HuH-7 (cell line): ENCODE measurements around the gene NOPCHAP1.
"Not testable (repeated sequence)": the region's sequence is repeated elsewhere in the genome, so short reads cannot be mapped to it uniquely, and the experiment has no call there.

ENCODE experiments used
- DNase-seq: peaks from one replicate; pipeline ENCODE4 v3.0.0; 2011; ENCODE audit warnings: low spot score

NOPCHAP1 gene

GRCh38 chr12:104964856-104965205 is 21.3 kb upstream of the NOPCHAP1 start:
- no peak for DNase-seq

- no peak for DNase-seq
These were observed 19.4 kb upstream of the NOPCHAP1 start for GRCh38 chr12:104966677-104967076.

GRCh38 chr12:104969343-104969742 is 16.8 kb upstream of the NOPCHAP1 start:
- no peak for DNase-seq

- no peak for DNase-seq
These were observed 14.8 kb upstream of the NOPCHAP1 start for GRCh38 chr12:104971306-104971705.

- no peak for DNase-seq
These were observed 12.9 kb upstream of the NOPCHAP1 start for GRCh38 chr12:104973250-104973649.

DNA sequence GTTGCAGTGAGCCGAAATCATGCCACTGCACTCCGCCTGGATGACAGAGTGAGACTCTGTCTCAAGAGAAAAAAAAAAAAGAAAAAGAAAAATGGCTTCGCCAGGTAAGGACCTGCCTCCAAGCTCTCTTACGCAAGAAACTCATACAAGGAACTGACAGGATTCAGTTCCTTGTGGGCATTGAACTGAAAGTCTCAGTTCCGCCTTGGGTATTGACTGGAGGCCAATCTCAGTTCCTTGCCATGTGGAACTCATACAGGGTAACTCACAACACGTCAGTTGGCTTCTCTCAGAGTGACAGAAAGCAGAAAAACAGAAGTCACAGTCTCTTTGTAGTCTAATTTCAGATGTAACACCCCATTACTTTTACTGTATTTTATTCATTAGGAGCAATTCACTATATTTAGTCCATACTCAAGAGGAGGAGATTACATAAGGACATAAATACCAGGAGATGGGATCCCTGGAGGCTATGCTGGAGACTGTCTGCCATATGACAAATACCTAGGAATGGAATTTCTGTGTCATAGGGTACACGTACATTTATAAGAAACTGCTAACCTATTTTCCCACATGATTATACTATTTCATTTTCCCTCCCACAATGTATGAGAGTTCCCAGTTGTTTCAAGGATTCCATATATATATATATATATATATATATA is 11.4 kb upstream of the NOPCHAP1 start:
- DNase-seq = no peak

DNA sequence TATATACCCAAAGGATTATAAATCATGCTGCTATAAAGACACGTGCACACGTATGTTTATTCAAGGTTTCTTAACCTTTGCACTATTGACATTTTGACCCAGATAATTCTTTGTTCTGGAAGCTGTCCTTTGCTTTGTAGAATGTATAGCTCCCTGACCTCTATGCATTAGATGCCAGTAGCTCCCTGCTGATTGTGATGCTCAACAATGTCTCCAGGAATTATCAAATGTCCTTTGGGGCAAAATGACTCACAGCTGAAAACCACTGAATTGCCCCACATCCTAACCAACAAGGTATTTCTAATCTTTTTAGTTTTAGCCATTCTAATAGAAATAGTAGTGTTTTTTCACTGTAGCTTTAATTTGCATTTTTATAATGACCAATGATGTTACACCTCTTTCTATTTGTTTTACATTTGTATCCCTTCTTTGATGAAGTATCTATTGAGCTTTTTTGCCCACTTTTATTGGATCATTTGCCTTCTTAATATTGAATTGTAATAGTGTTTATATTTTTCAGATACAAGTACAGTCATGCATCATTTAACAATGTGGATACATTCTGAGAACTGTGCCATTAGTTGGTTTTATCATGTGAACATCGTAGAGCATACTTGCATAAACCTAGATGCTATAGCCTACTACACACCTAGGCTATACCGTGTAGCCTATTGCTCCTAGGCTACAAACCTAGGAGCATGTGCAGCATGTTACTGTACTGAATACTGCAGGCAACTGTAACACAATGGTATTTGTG is 10.4 kb upstream of the NOPCHAP1 start:
- DNase-seq = no peak

DNA sequence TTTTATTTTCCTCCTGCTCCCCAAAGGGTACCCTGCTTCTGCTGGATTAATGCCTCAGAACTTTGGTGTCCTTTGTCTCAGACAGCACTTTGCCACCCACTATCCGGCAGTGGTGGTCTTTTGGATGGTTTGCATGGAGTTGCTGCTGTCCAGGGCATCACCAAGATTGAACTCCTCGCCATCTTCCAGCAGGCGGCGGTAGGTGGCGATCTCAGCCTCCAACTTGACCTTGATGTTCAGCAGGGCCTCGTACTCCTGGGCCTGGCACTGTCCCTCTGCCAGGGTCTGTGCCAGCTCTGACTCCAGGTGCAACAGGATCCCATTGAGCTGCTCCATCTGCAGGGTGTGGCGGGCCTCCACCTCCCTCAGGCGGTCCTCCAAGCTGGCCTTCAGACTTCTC is 9.4 kb upstream of the NOPCHAP1 start:
- DNase-seq = no peak

DNA sequence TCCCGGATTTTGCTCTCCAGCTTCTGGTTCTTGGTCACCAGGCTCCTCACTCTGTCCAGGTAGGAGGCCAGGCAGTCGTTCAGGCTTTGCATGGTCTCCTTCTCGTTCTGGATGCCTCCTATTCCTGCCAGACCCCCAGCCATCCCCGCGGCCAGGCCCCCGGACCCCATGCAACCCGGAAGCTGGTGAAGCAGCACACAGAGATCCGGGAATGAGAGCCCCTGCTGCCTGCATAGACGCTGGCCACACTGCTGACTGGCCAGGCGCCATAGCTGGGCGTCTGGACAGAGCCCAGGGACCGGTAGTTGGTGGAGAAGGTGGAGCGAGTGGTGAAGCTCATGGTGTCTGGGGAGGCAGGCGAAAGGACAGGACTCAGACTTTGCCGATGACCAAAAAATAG is 8.4 kb upstream of the NOPCHAP1 start:
- not testable (repeated sequence) for DNase-seq

GRCh38 chr12:104985206-104985605 is 910 bp upstream of the NOPCHAP1 start:
- DNase-seq = peak; percentile 42

DNA sequence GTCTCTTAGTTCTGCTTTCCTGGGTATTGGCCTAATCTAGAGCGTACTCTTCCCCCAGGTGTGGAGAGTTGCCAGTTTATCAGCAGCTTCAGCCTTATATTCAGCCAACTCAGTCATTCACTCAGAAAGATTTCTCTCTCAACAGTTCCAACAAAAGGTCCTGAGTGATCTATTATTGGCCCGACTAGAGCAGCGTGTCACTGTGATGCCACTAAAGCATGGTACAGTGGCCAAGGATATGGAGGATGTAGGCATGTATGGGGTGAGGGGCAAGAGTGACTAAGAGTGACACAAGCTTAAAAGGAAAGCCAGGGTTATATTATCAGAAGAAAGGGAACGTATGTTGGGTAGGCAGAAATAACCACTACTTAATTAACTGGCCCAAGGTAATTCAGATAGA is 4.8 kb downstream of the NOPCHAP1 start:
- DNase-seq = no peak

GRCh38 chr12:104991565-104992128 is 5.5 kb downstream of the NOPCHAP1 start:
- no peak for DNase-seq

- DNase-seq = no peak
These were observed 8.2 kb downstream of the NOPCHAP1 start for GRCh38 chr12:104994336-104994735.

DNA sequence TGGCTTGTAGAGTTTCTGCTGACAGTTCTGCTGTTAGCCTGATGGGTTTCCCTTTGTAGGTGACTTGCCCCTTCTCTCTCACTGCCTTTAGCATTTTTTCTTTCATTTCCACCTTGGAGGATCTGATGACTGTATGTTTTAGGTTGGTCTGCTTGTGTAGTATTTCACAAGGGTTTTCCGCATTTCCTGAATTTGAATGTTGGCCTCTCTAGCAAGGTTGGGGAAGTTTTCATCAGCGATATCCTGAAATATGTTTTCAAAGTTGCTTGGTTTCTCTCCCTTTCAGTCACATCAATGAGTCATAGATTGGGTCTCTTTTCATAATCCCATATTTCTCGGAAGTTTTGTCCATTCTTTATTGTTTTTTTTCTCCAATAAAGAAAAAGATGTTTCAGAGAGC is 11.4 kb downstream of the NOPCHAP1 start:
- no peak for DNase-seq

DNA sequence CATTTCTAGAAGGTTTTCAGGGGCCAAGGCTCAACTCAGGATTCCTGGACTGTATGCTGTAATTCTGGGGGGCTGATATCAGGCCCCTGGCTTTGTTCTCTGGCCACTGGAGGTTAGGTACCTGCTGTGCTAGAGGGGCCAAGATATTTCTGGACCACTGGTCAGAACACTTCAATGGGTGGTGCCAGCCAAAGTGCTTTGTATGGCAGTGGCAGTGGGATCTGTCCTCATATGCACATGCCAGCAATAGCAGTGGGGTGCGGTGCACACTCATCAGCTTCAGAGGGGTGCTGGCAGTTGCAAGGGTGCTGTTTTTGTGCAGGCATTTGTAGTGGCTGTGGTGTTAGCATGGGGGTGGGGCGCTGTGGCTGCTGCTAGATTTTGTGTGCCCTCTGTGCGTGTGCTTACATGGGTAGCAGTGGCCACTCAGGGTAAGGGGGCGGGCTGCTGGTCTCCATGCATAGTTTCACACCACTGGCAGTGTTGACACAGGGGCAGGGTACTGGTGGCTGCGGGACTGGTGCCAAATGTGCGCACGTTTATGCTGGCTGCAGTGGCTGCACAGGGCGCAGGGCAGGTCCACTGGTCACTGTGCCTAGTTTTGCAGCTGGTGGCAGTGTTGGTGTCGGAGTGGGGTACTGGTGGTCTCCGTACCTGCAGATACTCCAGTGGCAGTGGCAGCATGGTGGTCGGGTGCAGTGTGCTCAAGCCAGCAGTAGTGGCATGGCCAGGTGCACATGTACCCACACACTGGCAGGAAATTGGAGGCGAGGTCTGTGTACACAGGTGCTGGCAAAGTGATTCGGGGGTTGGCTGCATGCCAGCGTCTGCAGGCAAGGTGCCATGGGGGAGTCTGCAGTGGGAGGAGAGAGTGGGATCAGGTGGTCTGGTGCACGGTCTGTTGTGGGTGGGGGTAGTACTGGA is 12.6 kb downstream of the NOPCHAP1 start:
- no peak for DNase-seq

- no peak for DNase-seq
These were observed 13.2 kb downstream of the NOPCHAP1 start for GRCh38 chr12:104999347-104999685.

DNA sequence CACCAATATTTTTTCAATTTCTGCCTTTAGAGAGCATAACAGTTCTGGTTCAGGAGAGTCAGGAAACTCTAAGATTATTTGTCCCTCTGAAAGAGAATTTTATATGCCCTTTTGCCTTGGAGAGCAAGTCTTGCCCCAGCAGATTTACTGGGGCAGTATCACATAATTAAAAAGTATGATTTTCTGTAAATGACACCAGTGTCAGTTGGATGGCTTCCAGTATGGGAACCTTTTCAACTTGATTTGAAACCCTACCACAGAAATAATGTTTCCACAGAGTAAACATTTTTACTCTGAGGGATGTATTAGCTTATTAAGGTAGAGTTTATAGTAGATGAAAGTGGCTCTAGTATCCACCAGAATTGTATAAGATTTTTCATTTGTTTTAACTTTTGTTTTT is 15.4 kb downstream of the NOPCHAP1 start:
- DNase-seq = no peak

DNA sequence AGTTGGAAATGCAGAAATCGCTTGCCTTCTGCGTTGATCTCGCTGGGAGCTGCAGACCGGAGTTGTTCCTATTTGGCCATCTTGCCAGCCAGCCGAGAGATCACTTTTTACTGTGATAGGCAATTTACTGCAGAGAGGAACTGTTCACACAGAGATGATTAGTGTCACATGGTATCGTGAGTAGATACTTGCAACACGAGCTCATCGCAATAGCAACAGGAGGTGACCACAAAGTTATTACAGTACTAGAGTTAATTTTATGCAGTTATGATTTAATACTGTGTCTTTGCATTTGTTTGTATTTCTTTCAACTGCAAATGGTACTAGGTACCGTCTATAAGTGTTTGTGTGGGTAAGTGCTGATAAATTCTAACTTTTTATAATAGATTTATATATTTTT is 27.8 kb downstream of the NOPCHAP1 start:
- no peak for DNase-seq

GRCh38 chr12:105014603-105015002 is 28.5 kb downstream of the NOPCHAP1 start:
- DNase-seq = peak; percentile 9

GRCh38 chr12:105015543-105015942 is 29.4 kb downstream of the NOPCHAP1 start:
- DNase-seq = no peak

DNA sequence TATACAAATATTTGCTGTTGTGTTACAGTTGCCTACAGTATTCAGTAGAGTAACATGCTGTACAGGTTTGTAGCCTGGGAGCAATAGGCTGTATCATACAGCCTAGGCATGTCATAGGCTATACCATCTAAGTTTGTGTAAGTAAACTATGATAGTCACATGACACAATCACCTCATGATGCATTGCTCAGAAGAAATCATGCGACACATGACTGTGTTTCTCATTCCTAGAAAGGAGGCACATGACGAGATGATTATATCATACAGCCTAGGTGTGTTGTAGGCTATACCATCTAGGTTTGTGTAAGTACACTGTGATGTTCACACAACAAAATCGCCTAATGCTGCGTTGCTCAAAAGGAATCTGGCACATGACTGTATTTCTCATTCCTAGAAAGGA is 31.9 kb downstream of the NOPCHAP1 start:
- DNase-seq = no peak

DNA sequence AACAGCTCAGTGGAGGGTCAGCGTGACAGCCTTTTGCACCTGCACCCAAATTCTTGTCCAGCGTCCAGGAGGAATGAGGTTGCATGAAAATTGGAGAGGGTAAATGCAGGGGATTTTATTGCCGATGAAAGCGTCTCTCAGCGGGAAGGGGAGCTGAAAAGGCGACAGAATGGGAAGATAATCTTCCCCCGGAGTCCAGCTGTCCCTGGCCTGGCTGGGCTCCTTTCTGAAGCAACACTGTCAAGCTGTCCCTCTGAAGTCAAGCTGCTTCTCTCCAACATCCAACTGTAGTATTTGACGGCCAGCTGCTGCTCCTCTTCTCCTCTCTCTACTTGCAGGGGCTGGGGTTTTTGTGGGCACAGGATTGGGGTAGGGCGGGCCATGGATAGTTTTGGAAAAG is 32.7 kb downstream of the NOPCHAP1 start:
- DNase-seq = no peak
